ENCODE measurements around the gene LDLRAD4.

DNA sequence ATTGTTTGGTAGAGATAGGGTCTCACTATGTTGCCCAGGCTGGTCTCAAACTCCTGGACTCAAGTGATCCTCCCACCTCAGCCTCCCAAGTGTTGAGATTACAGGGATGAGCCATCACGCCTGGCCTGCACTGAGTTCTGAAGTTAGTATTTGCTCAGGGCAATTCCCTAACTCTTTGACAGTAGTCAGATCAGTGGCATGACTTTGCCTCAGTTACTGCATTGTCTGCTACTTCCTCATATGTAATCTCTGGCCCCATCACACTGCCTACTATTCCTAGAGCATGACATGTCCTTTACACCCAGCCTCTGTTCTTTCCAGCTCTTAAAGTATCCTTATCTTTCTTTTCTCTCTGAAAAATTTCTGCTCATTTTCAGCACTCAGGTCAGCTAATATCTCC is 193.5 kb downstream of the LDLRAD4 start:
- TF ChIP-seq CTCF (IDR thresholded peaks at IDR 0.05; ENCODE audit: insufficient read depth, low read length, poor library complexity, severe bottlenecking) (no peak), EZH2phosphoT487 (conservative IDR thresholded peaks at IDR 0.05; ENCODE audit: low read length) (no peak)

Measured in SU-DHL-6 (cell line).